GM12891 (cell line): Measurements from ENCODE around the gene CAP2.

Experiments used
- DNase-seq: peaks from one replicate; pipeline ENCODE4 v3.0.0; 2011; ENCODE audit warnings: low spot score; ENCODE audit not compliant: insufficient read length
- FAIRE-seq: peaks from 2 replicates; lab custom pipeline; 2011; peaks lifted over from hg19 to GRCh38; lab: Jason Lieb, UNC
- PAX5 ChIP-seq: IDR thresholded peaks from 2 replicates; pipeline ENCODE4 v1.6.1; 2011; ENCODE audit warnings: low read length, moderate library complexity, mild to moderate bottlenecking; ENCODE audit not compliant: insufficient read depth, severe bottlenecking
- POLR2A ChIP-seq: IDR thresholded peaks from 2 replicates; pipeline ENCODE4 v1.6.1; 2011; ENCODE audit warnings: low read depth, low read length, control low read depth
- POLR2AphosphoS5 ChIP-seq: IDR thresholded peaks from 2 replicates; pipeline ENCODE4 v1.6.1; 2011; ENCODE audit warnings: low read depth, low read length, control low read depth
- POU2F2 ChIP-seq: IDR thresholded peaks from 2 replicates; pipeline ENCODE4 v1.6.1; 2011; ENCODE audit warnings: low read depth, mild to moderate bottlenecking, control low read depth, low read length, moderate library complexity
- SPI1 ChIP-seq: IDR thresholded peaks from 2 replicates; pipeline ENCODE4 v1.6.1; 2011; ENCODE audit warnings: low read depth, low read length, control low read depth
- TAF1 ChIP-seq: IDR thresholded peaks from 2 replicates; pipeline ENCODE4 v1.6.1; 2011; ENCODE audit warnings: low read depth, low read length, control low read depth

The CAP2 gene

DNA sequence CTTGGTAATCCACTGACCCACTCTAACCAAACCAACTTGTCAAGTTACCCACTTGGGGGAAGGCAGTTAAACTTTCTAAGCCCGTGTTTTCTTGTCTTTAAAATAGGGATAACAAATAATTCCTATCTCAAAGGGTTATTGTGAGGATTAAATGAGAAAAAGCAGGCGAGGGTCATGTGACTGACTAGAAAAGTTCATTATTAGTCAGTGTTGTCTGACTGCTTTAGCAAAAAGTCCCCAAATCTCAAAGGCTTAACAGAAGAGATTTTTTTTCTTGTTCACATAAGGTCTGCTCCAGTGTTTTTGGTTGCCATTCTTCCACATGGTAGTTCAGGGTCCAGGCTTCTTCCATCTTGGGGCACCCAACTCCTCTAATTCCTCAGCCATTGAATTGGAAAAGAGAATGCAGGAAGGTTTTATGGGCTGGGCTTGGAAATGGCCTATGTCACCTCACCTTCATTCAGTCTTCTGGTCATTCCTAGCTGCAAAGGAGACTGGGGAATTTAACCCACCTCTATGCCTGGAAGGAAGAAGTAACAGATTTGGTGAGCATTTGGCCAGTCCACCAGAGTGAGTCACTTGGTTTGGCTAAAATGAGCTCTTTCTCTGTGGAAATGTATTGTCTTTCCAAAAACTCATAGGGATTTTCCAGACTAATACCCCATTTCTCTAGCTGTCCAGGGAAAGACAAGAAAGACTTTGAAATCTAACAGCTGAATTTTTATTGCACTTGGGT is 77.0 kb downstream of the CAP2 start:
- TF ChIP-seq POLR2AphosphoS5, result no peak
- TF ChIP-seq PAX5, result no peak
- DNase-seq (no peak), FAIRE-seq (no peak)

- DNase-seq (no peak), FAIRE-seq (no peak)
- no peak for TF ChIP-seq SPI1
- TF ChIP-seq PAX5, result no peak
- no peak for TF ChIP-seq POU2F2
- TF ChIP-seq TAF1, result no peak
- TF ChIP-seq POLR2A, result no peak
- TF ChIP-seq POLR2AphosphoS5, result no peak
These were observed 77.5 kb downstream of the CAP2 start for GRCh38 chr6:17470938-17471327.

DNA sequence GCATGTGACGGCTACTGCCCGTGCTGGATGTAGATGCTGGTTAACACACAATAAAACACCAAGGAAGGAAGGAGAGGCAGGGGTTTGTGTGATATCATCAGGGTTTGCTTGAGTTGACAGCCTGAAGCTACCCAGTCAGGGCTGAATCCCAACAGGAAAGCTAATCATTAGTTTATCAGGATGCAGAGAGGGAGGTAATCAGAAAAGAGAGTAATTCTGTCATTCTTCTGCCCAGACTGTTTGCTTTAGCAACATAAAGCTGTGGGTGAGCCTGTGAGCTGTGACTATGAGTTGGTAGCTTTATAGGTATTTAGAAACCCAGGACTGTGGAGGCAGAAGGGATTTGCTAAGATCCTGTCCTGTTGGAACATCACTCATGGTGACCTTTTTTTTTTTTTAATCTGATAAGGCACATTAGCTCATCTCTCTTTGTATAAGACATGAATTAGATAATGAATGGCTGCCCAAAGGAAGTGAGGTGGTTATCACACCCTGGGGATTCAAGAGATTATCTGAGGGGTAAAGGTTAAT is 79.3 kb downstream of the CAP2 start:
- TF ChIP-seq POLR2A (no peak), POU2F2 (no peak), TAF1 (no peak), POLR2AphosphoS5 (no peak), SPI1 (no peak), PAX5 (no peak)
- DNase-seq (no peak), FAIRE-seq (no peak)

- no peak for TF ChIP-seq TAF1
- TF ChIP-seq POU2F2, result no peak
- no peak for TF ChIP-seq PAX5
- no peak for TF ChIP-seq SPI1
- no peak for TF ChIP-seq POLR2A
- TF ChIP-seq POLR2AphosphoS5, result no peak
- FAIRE-seq (no peak), DNase-seq (no peak)
These were observed 80.2 kb downstream of the CAP2 start for GRCh38 chr6:17473554-17473953.

GRCh38 chr6:17474289-17474688 is 80.9 kb downstream of the CAP2 start:
- TF ChIP-seq POLR2AphosphoS5 (no peak), SPI1 (no peak), POLR2A (no peak), POU2F2 (no peak), TAF1 (no peak), PAX5 (no peak)
- FAIRE-seq (no peak), DNase-seq (no peak)

DNA sequence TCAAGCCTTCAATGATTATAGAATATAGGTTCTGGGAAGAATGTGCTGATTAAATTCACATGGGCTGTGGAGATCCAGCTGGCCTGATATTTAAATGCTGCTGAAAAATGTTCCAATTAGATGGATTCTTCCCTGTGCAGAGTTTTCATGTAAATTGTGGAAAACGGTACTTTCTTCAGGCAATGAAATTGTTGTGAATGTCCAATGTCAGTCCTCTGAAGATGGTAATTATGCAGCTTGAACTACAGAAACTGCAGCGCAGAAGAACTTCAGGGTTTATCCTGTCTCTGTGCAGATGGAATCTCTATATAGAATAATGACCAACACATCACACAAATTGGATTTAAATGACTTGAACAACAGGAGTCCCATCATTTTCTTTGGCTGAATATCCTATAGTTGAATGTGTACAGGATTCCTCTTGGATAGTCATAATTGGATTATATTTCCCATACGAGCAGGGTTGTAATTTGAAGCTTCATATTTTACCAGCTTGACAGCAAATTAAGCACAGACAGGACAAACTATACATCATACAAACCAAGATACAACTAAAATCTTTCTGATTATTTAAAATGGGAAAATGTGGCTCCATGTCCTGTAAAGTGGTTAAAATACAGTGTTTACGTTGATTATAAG is 82.3 kb downstream of the CAP2 start:
- DNase-seq (no peak), FAIRE-seq (no peak)
- no peak for TF ChIP-seq POLR2AphosphoS5

GRCh38 chr6:17476511-17476910 is 83.1 kb downstream of the CAP2 start:
- no peak for DNase-seq
- TF ChIP-seq SPI1 (no peak), PAX5 (no peak), TAF1 (no peak), POLR2A (no peak), POU2F2 (no peak), POLR2AphosphoS5 (no peak)
- FAIRE-seq, result no peak

DNA sequence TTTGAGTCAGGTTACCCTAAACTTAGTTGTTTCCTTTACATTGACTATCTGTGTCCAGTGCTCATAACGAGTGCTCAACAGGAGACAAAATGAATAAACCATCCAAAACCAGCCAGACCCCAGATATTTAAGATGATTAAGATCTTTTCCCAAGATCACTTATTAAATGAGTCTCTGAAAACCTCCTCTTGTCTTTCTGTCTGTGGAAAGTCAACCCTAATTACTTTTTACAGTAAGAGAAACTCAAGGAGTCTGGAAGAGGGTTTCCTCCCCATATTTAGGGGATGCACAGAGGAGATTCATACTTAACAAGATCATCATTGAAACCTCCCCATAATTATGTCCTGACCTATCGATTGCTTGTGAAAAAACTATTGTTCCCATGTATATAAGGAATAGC is 84.0 kb downstream of the CAP2 start:
- TF ChIP-seq POLR2AphosphoS5, result no peak
- no peak for TF ChIP-seq POLR2A
- TF ChIP-seq TAF1, result no peak
- no peak for TF ChIP-seq PAX5
- TF ChIP-seq POU2F2, result no peak
- no peak for TF ChIP-seq SPI1
- DNase-seq (no peak), FAIRE-seq (no peak)

GRCh38 chr6:17478223-17478907 is 85.0 kb downstream of the CAP2 start:
- FAIRE-seq (no peak), DNase-seq (no peak)
- no peak for TF ChIP-seq POLR2A
- no peak for TF ChIP-seq PAX5
- no peak for TF ChIP-seq SPI1
- TF ChIP-seq POLR2AphosphoS5, result no peak
- TF ChIP-seq TAF1, result no peak
- no peak for TF ChIP-seq POU2F2
